Mucosa of stomach (tissue), 1 donor: Measurements from ENCODE around the gene SLC37A2.

Experiments
- H3K27me3 ChIP-seq: one replicate; pipeline ENCODE4 v1.7.0; 2013; ENCODE audit warnings: mild to moderate bottlenecking, low read length; ENCODE audit not compliant: control insufficient read depth, insufficient read depth
- H3K36me3 ChIP-seq: one replicate; pipeline ENCODE4 v1.7.0; 2013; ENCODE audit warnings: low read length; ENCODE audit not compliant: control insufficient read depth, insufficient read depth
- H3K4me1 ChIP-seq: one replicate; pipeline ENCODE4 v1.7.0; 2013; ENCODE audit warnings: mild to moderate bottlenecking, low read length; ENCODE audit not compliant: control insufficient read depth, insufficient read depth
- H3K4me3 ChIP-seq: one replicate; pipeline ENCODE4 v1.7.0; 2013; ENCODE audit warnings: low read length
- H3K9ac ChIP-seq: one replicate; pipeline ENCODE4 v1.7.0; 2013; ENCODE audit warnings: mild to moderate bottlenecking, low read length, moderate library complexity
- H3K9me3 ChIP-seq: one replicate; pipeline ENCODE4 v1.7.0; 2013; ENCODE audit warnings: mild to moderate bottlenecking, low read length, moderate library complexity; ENCODE audit not compliant: control insufficient read depth
- donor health status: Pancreatic carcinoma.

Gene SLC37A2

DNA sequence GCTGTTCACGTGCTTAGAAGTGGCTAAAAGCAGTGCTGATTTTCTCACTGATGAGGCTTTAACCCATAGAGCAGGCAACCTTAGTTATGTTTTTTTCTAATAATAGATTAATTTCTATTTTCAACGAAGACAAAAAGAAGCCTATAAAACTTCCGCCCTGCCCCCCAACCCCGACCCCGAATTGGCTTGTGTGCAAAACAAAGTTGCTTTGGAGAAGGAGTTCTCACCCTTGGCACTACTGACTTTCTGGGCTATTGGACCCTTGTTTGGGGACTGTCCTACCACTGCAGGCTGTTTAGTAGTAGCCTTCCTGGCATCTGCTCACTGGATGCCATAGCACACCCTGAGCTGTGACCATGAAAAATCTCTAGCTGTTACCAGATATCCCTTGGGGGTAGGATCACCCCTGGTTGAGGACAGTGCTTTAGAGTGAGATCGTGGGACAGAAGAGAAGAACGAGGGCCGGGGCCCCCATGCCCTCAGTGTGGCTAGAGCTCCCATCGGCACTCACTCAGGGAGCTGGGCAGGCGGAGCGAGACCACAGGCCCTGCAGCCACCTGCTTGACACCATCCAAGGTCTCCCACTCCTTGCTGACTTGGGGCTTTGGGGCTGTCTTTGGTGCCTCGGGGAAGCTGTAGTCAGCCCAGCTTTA, 16.9 kb downstream of the SLC37A2 start:
- Histone ChIP-seq H3K4me1 (no peaks in the 10 kb centered on the region), H3K27me3 (peaks cover 5% of the 10 kb centered on the region), H3K9me3 (no peaks in the 10 kb centered on the region), H3K4me3 (no peak overlapping the region), H3K9ac (no peak overlapping the region), H3K36me3 (no peaks in the 10 kb centered on the region)

DNA sequence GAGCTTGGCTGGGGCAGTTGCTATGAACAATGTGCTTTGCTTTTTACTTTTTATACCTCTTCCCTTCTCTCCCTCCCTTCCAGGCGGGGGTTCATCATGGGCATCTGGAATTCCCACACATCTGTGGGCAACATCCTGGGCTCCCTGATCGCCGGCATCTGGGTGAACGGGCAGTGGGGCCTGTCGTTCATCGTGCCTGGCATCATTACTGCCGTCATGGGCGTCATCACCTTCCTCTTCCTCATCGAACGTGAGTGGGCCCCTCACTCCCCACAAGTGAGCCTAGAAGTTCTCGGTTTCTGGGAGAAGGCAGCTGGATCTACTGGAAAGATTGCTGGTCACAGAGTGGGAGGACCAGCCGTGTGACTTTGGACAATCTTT, 17.4 kb downstream of the SLC37A2 start:
- Histone ChIP-seq H3K9me3 (no peaks in the 10 kb centered on the region), H3K27me3 (peaks cover 5% of the 10 kb centered on the region), H3K36me3 (no peaks in the 10 kb centered on the region), H3K4me1 (no peaks in the 10 kb centered on the region), H3K9ac (no peak overlapping the region), H3K4me3 (no peak overlapping the region)

DNA sequence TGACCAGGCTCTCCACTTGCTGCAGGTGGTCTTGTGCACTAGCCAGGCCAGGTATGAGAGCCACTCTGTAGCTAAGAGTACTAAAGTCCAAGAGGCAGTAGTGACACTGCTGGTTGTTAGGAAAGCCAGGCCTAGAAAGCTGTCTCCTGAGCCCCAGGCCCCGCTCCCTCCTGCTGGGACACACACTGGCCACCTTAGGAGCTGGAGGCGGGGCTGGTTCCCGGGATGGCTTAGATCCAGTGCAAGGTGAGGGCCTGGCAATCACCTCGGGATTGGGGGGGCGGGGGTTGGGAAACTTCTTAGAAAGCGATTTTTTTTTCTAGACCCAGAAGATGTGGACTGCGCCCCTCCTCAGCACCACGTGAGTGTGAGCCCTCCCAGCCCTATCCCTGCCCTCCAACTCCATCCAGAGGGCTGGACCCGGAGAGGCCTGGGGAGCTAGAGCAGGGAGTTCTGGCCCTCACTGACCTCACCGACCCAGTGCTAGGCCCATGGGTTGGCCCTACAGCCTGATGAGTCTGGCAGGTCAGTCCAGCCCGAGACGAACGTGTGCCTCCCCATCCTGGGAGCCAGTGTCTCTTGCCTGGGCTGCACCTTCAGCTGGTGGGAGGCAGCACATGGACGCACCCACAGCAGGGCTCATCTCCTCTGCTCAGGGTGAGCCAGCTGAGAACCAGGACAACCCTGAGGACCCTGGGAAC, 18.1 kb downstream of the SLC37A2 start:
- peaks cover 5% of the 10 kb centered on the region for H3K27me3 ChIP-seq
- no peaks in the 10 kb centered on the region for H3K9me3 ChIP-seq
- no peaks in the 10 kb centered on the region for H3K4me1 ChIP-seq
- no peak overlapping the region for H3K9ac ChIP-seq
- no peaks in the 10 kb centered on the region for H3K36me3 ChIP-seq
- H3K4me3 ChIP-seq: no peak overlapping the region

DNA sequence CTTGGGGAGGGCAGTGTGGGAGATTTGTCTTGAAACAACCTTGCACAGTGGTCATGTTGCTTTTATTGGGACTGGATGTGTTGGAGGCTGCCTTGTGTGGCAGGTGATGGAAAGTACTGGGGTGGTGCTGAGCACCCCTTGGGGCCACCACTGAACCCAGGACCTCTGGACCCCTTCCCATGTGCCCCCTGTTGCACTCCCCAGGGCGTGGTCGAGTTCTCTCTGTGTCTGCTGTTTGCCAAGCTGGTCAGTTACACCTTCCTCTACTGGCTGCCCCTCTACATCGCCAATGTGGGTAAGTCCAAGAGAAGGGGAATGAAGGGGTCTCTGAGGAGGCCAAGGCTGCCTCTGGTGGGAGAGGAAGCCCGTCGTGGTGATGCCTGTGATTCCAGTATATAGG, 18.9 kb downstream of the SLC37A2 start:
- Histone ChIP-seq H3K4me1 (no peaks in the 10 kb centered on the region), H3K27me3 (peaks cover 5% of the 10 kb centered on the region), H3K9me3 (no peaks in the 10 kb centered on the region), H3K9ac (no peak overlapping the region), H3K4me3 (no peak overlapping the region), H3K36me3 (no peaks in the 10 kb centered on the region)

DNA sequence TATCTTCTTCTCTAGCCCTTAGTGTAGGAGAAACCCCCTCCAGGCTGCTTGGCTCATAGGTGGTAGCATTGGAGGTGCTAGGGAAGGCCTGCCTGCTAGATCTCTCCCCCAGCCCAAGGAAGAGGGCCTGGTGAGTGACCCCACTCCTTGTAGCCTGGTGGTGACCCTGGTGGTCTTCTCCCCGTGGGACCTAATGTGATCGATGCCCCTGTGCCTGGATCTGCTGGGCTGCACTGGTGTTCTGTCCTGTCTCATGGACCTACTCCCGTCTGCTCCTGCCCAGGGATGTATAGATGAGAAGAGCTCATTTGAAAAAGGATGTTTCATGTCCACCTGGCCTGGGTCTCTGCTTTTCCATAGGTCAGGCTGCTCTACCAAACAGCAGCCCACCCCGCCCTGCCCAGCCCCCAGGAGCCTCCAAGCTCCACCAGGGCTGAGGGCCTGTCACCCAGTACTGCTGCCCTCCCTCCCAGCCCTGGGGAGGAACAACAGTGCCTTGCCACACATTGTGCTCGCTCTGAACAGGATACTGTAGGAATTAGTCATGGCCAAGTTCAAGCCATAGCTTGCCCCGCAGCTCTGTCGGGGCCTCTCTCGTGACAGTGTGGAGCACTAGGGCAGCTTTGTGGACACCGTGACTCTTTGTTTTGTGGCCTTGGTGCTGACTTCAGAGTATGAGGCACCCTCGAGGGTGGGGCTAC, 19.7 kb downstream of the SLC37A2 start:
- Histone ChIP-seq H3K9ac (no peak overlapping the region), H3K4me1 (no peaks in the 10 kb centered on the region), H3K9me3 (no peaks in the 10 kb centered on the region), H3K27me3 (peaks cover 1% of the 10 kb centered on the region), H3K36me3 (no peaks in the 10 kb centered on the region), H3K4me3 (no peak overlapping the region)

DNA sequence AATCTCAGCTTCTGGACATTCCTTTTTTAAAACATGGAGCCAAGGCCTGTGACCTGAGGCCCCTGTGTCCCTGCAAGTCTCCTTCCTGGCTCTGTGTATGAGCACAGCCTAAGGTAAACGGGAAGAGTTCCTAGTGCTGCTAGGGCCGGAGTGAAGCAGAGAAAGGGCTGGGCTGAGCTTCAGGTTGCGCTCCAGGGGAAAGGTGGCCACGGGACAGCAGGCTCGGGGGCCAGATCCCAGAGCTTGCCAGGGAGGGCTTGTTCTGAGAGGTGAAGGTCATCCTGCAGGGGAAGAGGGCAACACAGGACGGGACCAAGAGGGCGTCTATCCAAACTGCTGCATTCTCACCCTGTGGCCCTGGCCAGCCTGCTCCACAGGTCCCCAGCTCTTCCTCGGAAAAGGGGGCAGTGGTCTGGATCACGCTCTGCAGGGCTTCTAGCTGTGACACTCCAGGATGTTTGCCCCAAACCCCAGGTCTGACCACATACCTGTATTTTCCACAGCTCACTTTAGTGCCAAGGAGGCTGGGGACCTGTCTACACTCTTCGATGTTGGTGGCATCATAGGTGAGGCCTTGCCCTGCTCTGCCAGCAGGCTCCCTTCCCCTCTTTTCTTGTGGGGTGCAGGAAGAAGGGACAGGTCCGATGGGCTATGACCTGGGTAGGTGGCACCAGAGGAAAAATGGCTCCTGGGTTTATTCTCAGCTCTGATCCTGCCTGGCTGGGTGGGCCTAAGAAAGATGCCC, 20.4 kb downstream of the SLC37A2 start:
- no peak overlapping the region for H3K4me3 ChIP-seq
- no peak overlapping the region for H3K9ac ChIP-seq
- H3K36me3 ChIP-seq: no peaks in the 10 kb centered on the region
- no peaks in the 10 kb centered on the region for H3K9me3 ChIP-seq
- no peaks in the 10 kb centered on the region for H3K4me1 ChIP-seq
- H3K27me3 ChIP-seq: no peaks in the 10 kb centered on the region

DNA sequence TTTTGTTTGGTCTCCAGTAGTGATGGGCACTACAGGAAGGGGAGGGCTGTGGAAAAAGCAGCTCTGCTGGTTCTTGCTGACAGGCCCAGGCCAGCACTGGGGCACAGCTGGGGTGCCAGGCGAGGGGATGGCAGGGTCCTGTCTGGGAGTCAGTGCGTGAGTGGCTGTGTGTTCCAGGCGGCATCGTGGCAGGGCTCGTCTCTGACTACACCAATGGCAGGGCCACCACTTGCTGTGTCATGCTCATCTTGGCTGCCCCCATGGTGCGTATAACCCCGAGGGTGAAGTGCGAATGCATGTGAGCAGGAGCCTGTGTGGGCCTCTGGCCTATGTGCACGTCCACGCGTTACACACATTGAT, 20.9 kb downstream of the SLC37A2 start:
- Histone ChIP-seq H3K9me3 (no peaks in the 10 kb centered on the region), H3K36me3 (no peaks in the 10 kb centered on the region), H3K27me3 (no peaks in the 10 kb centered on the region), H3K4me1 (no peaks in the 10 kb centered on the region), H3K9ac (no peak overlapping the region), H3K4me3 (no peak overlapping the region)

DNA sequence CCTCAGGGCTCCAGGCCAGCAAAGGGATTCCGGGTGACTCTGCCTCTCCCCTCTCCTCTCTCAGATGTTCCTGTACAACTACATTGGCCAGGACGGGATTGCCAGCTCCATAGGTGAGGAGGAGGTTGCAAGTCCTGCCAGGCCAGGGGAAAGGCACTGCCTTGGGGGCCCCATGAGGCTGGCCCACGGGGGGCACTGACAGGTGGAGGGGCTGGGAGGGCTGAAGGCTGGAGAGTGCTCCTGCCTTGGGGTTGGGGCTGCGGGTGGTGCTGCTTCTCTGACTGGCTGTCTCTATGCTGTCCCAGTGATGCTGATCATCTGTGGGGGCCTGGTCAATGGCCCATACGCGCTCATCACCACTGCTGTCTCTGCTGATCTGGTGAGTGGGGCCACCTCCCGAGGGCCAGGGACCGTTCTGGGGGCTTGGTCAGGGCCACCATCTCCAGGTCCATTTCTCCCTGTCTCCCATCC, 21.7 kb downstream of the SLC37A2 start:
- Histone ChIP-seq H3K27me3 (no peaks in the 10 kb centered on the region), H3K4me1 (no peaks in the 10 kb centered on the region), H3K36me3 (no peaks in the 10 kb centered on the region), H3K4me3 (no peak overlapping the region), H3K9ac (no peak overlapping the region), H3K9me3 (no peaks in the 10 kb centered on the region)

DNA sequence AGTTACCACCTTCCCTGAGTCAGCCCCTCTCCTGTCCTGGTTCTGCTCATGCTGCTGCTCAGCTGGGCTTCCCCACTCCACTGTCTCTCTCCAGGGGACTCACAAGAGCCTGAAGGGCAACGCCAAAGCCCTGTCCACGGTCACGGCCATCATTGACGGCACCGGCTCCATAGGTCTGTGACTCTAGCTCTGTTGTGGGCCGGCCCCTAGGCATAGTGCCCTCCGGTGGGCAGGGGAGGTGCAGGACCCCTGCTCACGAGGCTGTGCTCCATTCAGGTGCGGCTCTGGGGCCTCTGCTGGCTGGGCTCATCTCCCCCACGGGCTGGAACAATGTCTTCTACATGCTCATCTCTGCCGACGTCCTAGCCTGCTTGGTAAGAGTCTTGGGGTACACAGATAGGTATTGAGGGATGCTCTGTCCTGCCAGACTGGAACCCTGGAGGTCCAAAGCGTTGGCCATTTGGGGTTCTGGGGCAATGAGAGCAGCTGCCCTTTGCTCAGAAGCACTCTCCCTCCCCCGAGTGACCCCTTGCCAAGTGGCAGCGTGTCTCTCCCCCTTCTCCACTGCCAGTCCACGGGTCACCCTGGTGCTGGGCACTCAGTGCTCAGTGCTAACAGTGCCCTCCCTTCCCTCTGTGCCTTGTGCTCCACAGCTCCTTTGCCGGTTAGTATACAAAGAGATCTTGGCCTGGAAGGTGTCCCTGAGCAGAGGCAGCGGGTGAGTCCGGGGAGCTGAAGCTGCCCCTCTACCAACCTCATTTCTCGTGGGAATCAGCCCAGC, 22.4 kb downstream of the SLC37A2 start:
- no peak overlapping the region for H3K4me3 ChIP-seq
- no peaks in the 10 kb centered on the region for H3K27me3 ChIP-seq
- no peaks in the 10 kb centered on the region for H3K4me1 ChIP-seq
- H3K36me3 ChIP-seq: no peaks in the 10 kb centered on the region
- no peaks in the 10 kb centered on the region for H3K9me3 ChIP-seq
- no peak overlapping the region for H3K9ac ChIP-seq

DNA sequence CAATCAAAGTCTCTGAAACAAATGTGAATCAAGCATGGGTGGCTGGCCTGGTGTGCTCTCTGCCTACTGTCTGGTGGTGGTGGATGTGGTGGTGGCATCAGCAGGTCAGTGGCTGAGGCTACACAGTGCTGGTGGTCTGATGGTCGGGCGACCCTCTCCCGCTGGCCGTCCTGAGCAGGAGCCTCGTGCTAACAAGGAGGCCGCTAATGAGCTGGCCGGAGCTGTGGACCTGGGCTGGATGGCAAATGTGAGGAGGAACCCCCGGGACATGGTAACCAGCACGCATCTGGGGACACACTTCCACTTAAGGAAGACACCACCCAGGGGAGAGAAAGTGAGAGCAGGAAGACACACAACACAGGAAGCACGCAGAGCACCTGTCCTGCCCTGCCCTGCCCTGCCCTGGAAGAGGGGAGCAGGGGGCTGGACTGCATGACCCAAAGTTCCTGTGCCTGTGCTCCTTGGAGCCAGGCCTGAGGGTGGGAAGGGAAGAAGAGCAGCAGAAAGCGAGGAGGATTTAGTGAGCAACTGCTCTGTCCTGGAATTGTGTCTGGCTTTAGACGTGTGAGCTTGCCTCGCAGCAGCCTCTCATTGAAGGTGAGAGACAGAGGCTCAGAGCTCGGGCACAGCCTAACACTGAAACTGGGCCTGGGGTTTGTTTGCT, 23.7 kb downstream of the SLC37A2 start:
- no peaks in the 10 kb centered on the region for H3K4me1 ChIP-seq

DNA sequence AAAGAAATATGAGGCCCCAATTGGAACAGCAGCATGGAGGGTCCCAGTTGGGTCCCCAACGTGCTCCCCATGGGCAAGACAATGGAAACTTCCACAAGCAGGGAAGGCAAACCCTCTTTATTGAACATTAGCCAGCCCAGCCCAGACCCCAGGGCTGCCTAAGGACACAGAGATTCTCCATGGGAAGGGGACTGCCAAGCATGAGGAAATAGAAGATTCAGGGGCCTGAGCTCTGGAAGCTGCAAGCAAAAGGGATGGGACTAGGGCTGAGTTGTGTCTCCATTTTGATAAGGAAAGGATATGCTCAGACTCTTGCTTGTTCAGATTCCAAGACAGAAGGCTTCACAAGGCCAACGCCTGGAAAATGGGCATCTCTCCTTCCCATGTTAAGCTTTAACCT, 25.0 kb downstream of the SLC37A2 start:
- H3K9me3 ChIP-seq: no peaks in the 10 kb centered on the region

More for the DNA sequence above, 23.7 kb downstream of the SLC37A2 start:
- Histone ChIP-seq H3K36me3 (no peaks in the 10 kb centered on the region), H3K4me3 (no peak overlapping the region), H3K9ac (no peak overlapping the region), H3K27me3 (no peaks in the 10 kb centered on the region), H3K9me3 (no peaks in the 10 kb centered on the region)

More for the DNA sequence above, 25.0 kb downstream of the SLC37A2 start:
- Histone ChIP-seq H3K4me1 (no peaks in the 10 kb centered on the region), H3K4me3 (no peak overlapping the region), H3K9ac (no peak overlapping the region), H3K36me3 (no peaks in the 10 kb centered on the region), H3K27me3 (no peaks in the 10 kb centered on the region)
